ENCODE measurements around the gene DMKN.

GRCh38 chr19:35478794-35479677 lies 34.4 kb downstream of the DMKN start:
- TF ChIP-seq CTCF (IDR thresholded peaks at IDR 0.05; ENCODE audit: insufficient read depth, low read length, poor library complexity, severe bottlenecking), result no peak
- TF ChIP-seq EZH2phosphoT487 (conservative IDR thresholded peaks at IDR 0.05; ENCODE audit: low read length), result no peak

All from SU-DHL-6 (cell line).